Uterus (tissue), 2 donors: ENCODE results near the gene SCN2A.
"Not testable (repeated sequence)": the region's sequence is repeated elsewhere in the genome, so short reads cannot be mapped to it uniquely, and the experiment has no call there.

Experiments used
- POLR2A ChIP-seq, 2 donors: fragments of 450-650 bp; IDR thresholded peaks; one replicate each; pipeline ENCODE4 v1.6.1; 2016; ENCODE audit warnings: antibody characterized with exemption in 2 of 2, mild to moderate bottlenecking in 1 of 2, moderate library complexity in 1 of 2
- TF ChIP-seq, protein P1 (sequence below), 4 experiments: fragments of 200-600 bp in 2 of 4; fragments of 450-650 bp in 2 of 4; sonication (generic) in 2 of 4; IDR thresholded peaks; one replicate each; pipeline ENCODE4 v1.5.1; 2016 to 2019; ENCODE audit warnings: antibody characterized with exemption in 4 of 4, mild to moderate bottlenecking in 2 of 4, moderate library complexity in 1 of 4

DNA sequence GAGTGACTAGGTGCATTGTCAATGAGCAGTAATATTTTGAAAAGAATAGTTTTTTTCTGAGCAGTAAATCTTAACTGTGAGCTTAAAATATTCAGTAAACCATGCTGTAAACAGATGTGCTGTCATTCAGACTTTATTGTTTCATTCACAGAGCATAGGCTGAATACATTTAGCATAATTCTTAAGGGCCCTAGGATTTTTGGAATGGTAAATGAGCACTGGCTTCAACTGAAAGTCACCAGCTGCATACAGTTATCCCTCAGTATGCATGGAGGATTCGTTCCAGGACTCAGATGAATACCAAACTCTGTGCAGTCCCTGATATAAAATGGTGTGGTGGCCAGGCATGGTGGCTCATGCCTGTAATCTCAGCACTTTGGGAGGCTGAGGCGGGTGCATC is 21.1 kb downstream of the SCN2A start:
- TF ChIP-seq POLR2A (IDR thresholded peaks at IDR 0.05), result not testable (repeated sequence)
- TF ChIP-seq, protein P1, sequence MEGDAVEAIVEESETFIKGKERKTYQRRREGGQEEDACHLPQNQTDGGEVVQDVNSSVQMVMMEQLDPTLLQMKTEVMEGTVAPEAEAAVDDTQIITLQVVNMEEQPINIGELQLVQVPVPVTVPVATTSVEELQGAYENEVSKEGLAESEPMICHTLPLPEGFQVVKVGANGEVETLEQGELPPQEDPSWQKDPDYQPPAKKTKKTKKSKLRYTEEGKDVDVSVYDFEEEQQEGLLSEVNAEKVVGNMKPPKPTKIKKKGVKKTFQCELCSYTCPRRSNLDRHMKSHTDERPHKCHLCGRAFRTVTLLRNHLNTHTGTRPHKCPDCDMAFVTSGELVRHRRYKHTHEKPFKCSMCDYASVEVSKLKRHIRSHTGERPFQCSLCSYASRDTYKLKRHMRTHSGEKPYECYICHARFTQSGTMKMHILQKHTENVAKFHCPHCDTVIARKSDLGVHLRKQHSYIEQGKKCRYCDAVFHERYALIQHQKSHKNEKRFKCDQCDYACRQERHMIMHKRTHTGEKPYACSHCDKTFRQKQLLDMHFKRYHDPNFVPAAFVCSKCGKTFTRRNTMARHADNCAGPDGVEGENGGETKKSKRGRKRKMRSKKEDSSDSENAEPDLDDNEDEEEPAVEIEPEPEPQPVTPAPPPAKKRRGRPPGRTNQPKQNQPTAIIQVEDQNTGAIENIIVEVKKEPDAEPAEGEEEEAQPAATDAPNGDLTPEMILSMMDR (IDR thresholded peaks at IDR 0.05), result not testable (repeated sequence)
